Endodermal cell (in vitro differentiated cells): ENCODE measurements around the gene LIX1. TPM values are rescaled to one million over a fixed set of nuclear protein-coding genes. Genes with fewer than 3 reads are reported as not detected.

Experiments used
- DNase-seq: peaks from one replicate; pipeline ENCODE4 v3.0.0-alpha.2; 2017
- H3K27ac ChIP-seq: 2 replicates; pipeline ENCODE4 v1.5.1; 2013; ENCODE audit warnings: mild to moderate bottlenecking, low read depth, low read length, moderate library complexity
- H3K27me3 ChIP-seq: 2 replicates; pipeline ENCODE4 v1.6.1; 2013; ENCODE audit warnings: mild to moderate bottlenecking, low read length, moderate library complexity; ENCODE audit not compliant: insufficient read depth, control insufficient read depth, poor library complexity, severe bottlenecking
- H3K36me3 ChIP-seq: 2 replicates; pipeline ENCODE4 v1.7.0; 2013; ENCODE audit warnings: mild to moderate bottlenecking, low read length, moderate library complexity; ENCODE audit not compliant: control insufficient read depth, insufficient read depth
- H3K4me1 ChIP-seq: one replicate; pipeline ENCODE4 v1.7.0; 2013; ENCODE audit warnings: low read length; ENCODE audit not compliant: control insufficient read depth, insufficient read depth
- H3K4me3 ChIP-seq: 2 replicates; pipeline ENCODE4 v1.5.1; 2013; ENCODE audit warnings: mild to moderate bottlenecking, low read length, moderate library complexity
- H3K9ac ChIP-seq: 2 replicates; pipeline ENCODE4 v1.6.1; 2013; ENCODE audit warnings: mild to moderate bottlenecking, low read length, moderate library complexity; ENCODE audit not compliant: poor library complexity, severe bottlenecking; ENCODE audit errors: extremely low read depth
- H3K9me3 ChIP-seq: 2 replicates; pipeline ENCODE4 v1.6.1; 2013; ENCODE audit warnings: mild to moderate bottlenecking, low read length, moderate library complexity; ENCODE audit not compliant: control insufficient read depth
- H3K27ac Mint-ChIP-seq: 2 replicates; pipeline ENCODE4 v1.8.0; 2020; ENCODE audit warnings: mixed read lengths
- H3K27me3 Mint-ChIP-seq: 2 replicates; pipeline ENCODE4 v1.8.0; 2021; ENCODE audit warnings: mild to moderate bottlenecking, mixed read lengths; ENCODE audit not compliant: insufficient read depth
- H3K36me3 Mint-ChIP-seq: 2 replicates; pipeline ENCODE4 v1.8.0; 2020; ENCODE audit warnings: low read depth, mixed read lengths
- H3K4me1 Mint-ChIP-seq: 2 replicates; pipeline ENCODE4 v1.8.0; 2020; ENCODE audit warnings: mixed read lengths
- H3K4me3 Mint-ChIP-seq: 2 replicates; pipeline ENCODE4 v1.8.0; 2020; ENCODE audit warnings: mild to moderate bottlenecking, moderate library complexity, mixed read lengths
- H3K9me3 Mint-ChIP-seq: 2 replicates; pipeline ENCODE4 v1.8.0; 2020; ENCODE audit warnings: mild to moderate bottlenecking, mixed read lengths
- CTCF ChIP-seq: fragments of 200-600 bp; sonication (generic); conservative IDR thresholded peaks from 2 replicates; pipeline ENCODE4 v1.5.0; 2021; ENCODE audit warnings: antibody characterized with exemption, mild to moderate bottlenecking
- WGBS, 2 experiments: methylation state at CpG; one replicate each; pipeline versions ENCODE4 v1.1.5 to v1.1.7; 2013; ENCODE audit warnings: missing lambda C conversion rate in 2 of 2, mixed read lengths in 1 of 2; ENCODE audit not compliant: insufficient coverage in 1 of 2, insufficient read length in 1 of 2; 5-methylcytosine and 5-hydroxymethylcytosine counted together
- total RNA-seq, 2 donors: library from RNA; stranded (reverse); fragmentation: NEBNext Ultra II Directional in 1 of 2; extraction: Animal tissue kit (Norgen Biotek cat#: 25700) in 1 of 2; gene quantifications; 2 replicates in 1 of 2; 3 replicates in 1 of 2; pipeline ENCODE4 v1.2.1, GENCODE V29; 2021

The LIX1 gene
- total RNA-seq, 2 donors from 2014 or later: 0.09 to 0.15 TPM

DNA sequence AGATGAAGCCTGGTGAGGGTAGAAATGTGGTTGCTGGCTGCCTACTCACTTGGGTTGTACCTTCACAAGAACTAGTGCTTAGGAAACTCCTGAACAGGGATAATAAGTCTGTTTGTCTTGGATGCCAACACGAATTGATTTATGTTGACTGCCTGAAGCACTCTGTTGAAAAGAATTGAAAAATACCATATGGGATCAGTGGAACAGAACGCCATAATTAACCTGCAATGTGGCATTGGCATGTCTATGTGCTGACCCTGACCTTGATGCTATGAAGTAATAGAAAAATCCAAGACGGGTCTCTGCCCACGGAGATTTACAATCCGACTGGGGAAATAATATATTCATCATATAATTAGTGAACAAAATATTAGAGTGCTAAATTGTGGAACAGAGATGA lies 10.5 kb downstream of the LIX1 start:
- no peak overlapping the region for H3K27ac ChIP-seq
- H3K4me1 ChIP-seq: peaks cover 11% of the 10 kb centered on the region

GRCh38 chr5:97131139-97131710 lies 11.2 kb downstream of the LIX1 start:
- Histone ChIP-seq H3K27ac (no peak overlapping the region), H3K4me1 (peaks cover 11% of the 10 kb centered on the region), H3K36me3 (no peaks in the 10 kb centered on the region), H3K9me3 (no peaks in the 10 kb centered on the region), H3K9ac (no peak overlapping the region), H3K4me3 (no peak overlapping the region), H3K27me3 (no peaks in the 10 kb centered on the region)
- H3K27me3 Mint-ChIP-seq: no peaks in the 10 kb centered on the region
- no peak for TF ChIP-seq CTCF
- H3K9me3 Mint-ChIP-seq: no peaks in the 10 kb centered on the region
- no peak overlapping the region for H3K27ac Mint-ChIP-seq
- no peak overlapping the region for H3K4me3 Mint-ChIP-seq
- DNase-seq: no peak
- H3K36me3 Mint-ChIP-seq: no peaks in the 10 kb centered on the region
- peaks cover 22% of the 10 kb centered on the region for H3K4me1 Mint-ChIP-seq

More for the DNA sequence above, 10.5 kb downstream of the LIX1 start:
- 88 to 93% methylated on average over 1 to 5 of the region's 5 CpGs for WGBS, 2 experiments
- H3K4me3 ChIP-seq: no peak overlapping the region
- no peaks in the 10 kb centered on the region for H3K36me3 ChIP-seq
- Mint-ChIP-seq H3K4me3 (no peak overlapping the region), H3K9me3 (no peaks in the 10 kb centered on the region), H3K4me1 (peaks cover 25% of the 10 kb centered on the region), H3K36me3 (no peaks in the 10 kb centered on the region), H3K27ac (no peak overlapping the region), H3K27me3 (no peaks in the 10 kb centered on the region)
- H3K9me3 ChIP-seq: no peaks in the 10 kb centered on the region
- DNase-seq: no peak
- no peak for TF ChIP-seq CTCF
- no peak overlapping the region for H3K9ac ChIP-seq
- no peaks in the 10 kb centered on the region for H3K27me3 ChIP-seq

DNA sequence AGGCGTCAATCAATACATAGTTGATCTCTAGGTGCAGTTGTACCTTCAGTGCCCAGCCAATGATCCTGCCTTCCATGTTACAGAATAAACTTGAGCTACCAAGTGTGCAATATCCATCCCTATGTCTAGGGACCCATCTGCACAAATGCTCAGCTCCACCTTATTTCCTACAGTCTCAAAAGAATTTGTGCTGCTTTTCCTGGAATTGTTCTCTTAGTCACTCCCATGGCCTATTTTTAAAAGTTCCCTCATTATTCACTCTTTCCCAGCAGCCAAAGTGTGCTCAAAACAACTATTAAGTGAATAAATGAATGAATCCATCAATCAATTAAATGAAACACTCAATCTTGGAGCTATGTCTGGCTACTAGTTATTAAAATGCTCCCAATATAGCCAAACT lies 14.7 kb downstream of the LIX1 start:
- Mint-ChIP-seq H3K9me3 (no peaks in the 10 kb centered on the region), H3K27me3 (no peaks in the 10 kb centered on the region), H3K4me3 (no peak overlapping the region), H3K36me3 (no peaks in the 10 kb centered on the region), H3K4me1 (peaks cover 12% of the 10 kb centered on the region), H3K27ac (no peak overlapping the region)
- WGBS, 2 experiments: 95 to 100% methylated on average over 1 of the region's 1 CpG
- H3K9ac ChIP-seq: no peak overlapping the region
- H3K4me1 ChIP-seq: peaks cover 5% of the 10 kb centered on the region
- H3K27me3 ChIP-seq: no peaks in the 10 kb centered on the region
- TF ChIP-seq CTCF: no peak
- H3K36me3 ChIP-seq: no peaks in the 10 kb centered on the region
- no peaks in the 10 kb centered on the region for H3K9me3 ChIP-seq
- no peak overlapping the region for H3K4me3 ChIP-seq
- no peak for DNase-seq
- H3K27ac ChIP-seq: no peak overlapping the region
